Erythroblast (primary cell): ENCODE results near the gene CLDN24.

Experiments used
- GATA1 ChIP-seq: IDR thresholded peaks from 2 replicates; pipeline ENCODE4 v1.6.1; 2011; ENCODE audit warnings: low read depth, mild to moderate bottlenecking, control low read depth, low read length, moderate library complexity
- POLR2A ChIP-seq: IDR thresholded peaks from 2 replicates; pipeline ENCODE4 v1.6.1; 2011; ENCODE audit warnings: mild to moderate bottlenecking, low read length

DNA sequence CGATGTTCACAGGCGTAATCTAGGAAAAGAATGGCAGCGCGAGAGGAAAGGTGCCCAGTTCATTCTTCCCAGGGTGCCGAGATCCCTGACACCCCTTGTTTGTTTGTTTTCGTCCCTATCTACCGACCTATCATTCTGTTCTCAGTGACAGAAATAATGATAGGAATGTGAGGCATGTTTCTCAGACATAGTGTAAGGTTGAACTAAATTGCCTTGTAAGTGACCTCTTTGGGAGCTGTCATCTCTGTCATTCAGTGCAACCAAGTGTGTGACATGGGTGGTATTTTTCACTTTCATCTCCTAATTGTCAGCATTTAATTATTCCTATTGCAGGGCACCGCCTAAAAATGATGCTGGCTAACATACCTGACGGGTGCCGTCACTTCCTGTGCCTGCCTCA lies 26.5 kb downstream of the CLDN24 start:
- TF ChIP-seq POLR2A (no peak), GATA1 (no peak)
